Ishikawa (cell line): ENCODE data around the gene SKOR1.

ENCODE experiments used
- CEBPB ChIP-seq: IDR thresholded peaks from 2 replicates; pipeline ENCODE4 v1.6.1; 2012
- CREB1 ChIP-seq: IDR thresholded peaks from 2 replicates; pipeline ENCODE4 v1.6.1; 2012; ENCODE audit warnings: low read depth
- EGR1 ChIP-seq: IDR thresholded peaks from 2 replicates; pipeline ENCODE4 v1.6.1; 2012
- EP300 ChIP-seq: IDR thresholded peaks from 2 replicates; pipeline ENCODE4 v1.6.1; 2012; ENCODE audit warnings: borderline replicate concordance
- FOXM1 ChIP-seq: IDR thresholded peaks from 2 replicates; pipeline ENCODE4 v1.6.1; 2012; ENCODE audit warnings: low read depth, borderline replicate concordance
- MAX ChIP-seq: IDR thresholded peaks from 2 replicates; pipeline ENCODE4 v1.6.1; 2012
- NFIC ChIP-seq: IDR thresholded peaks from 2 replicates; pipeline ENCODE4 v1.6.1; 2012
- RAD21 ChIP-seq: IDR thresholded peaks from 2 replicates; pipeline ENCODE4 v1.6.1; 2012; ENCODE audit warnings: low read depth
- REST ChIP-seq: IDR thresholded peaks from 2 replicates; pipeline ENCODE4 v1.6.1; 2012; ENCODE audit warnings: low read depth, mild to moderate bottlenecking
- TAF1 ChIP-seq: IDR thresholded peaks from 2 replicates; pipeline ENCODE4 v1.6.1; 2012; ENCODE audit warnings: low read depth, mild to moderate bottlenecking
- TCF12 ChIP-seq: IDR thresholded peaks from 2 replicates; pipeline ENCODE4 v1.6.1; 2012; ENCODE audit warnings: low read depth
- TEAD4 ChIP-seq: IDR thresholded peaks from 2 replicates; pipeline ENCODE4 v1.6.1; 2012
- USF1 ChIP-seq: IDR thresholded peaks from 2 replicates; pipeline ENCODE4 v1.6.1; 2012
- YY1 ChIP-seq: IDR thresholded peaks from 2 replicates; pipeline ENCODE4 v1.6.1; 2012; ENCODE audit warnings: low read depth
- ZBTB7A ChIP-seq: IDR thresholded peaks from 2 replicates; pipeline ENCODE4 v1.6.1; 2012; ENCODE audit warnings: low read depth

Gene SKOR1

GRCh38 chr15:67883234-67883773 is 58.0 kb downstream of the SKOR1 start:
- TF ChIP-seq NFIC (no peak), TEAD4 (no peak), EP300 (no peak), CREB1 (no peak), ZBTB7A (no peak), EGR1 (no peak), RAD21 (no peak), USF1 (no peak), YY1 (no peak), FOXM1 (no peak), REST (no peak), CEBPB (no peak), TCF12 (no peak), TAF1 (no peak), MAX (no peak)

- TF ChIP-seq EP300 (no peak), TCF12 (no peak), TAF1 (no peak; the same call in 1 of the 2 replicates), USF1 (no peak), ZBTB7A (no peak), MAX (no peak), CREB1 (no peak), REST (no peak), YY1 (no peak), FOXM1 (no peak), NFIC (no peak), CEBPB (no peak), TEAD4 (no peak), RAD21 (no peak), EGR1 (no peak)
These were observed 58.7 kb downstream of the SKOR1 start for GRCh38 chr15:67884009-67884408.
